ENCODE measurements around the gene SLC35B3.
"Not testable (repeated sequence)": the region's sequence is repeated elsewhere in the genome, so short reads cannot be mapped to it uniquely, and the experiment has no call there.

SLC35B3 gene

DNA sequence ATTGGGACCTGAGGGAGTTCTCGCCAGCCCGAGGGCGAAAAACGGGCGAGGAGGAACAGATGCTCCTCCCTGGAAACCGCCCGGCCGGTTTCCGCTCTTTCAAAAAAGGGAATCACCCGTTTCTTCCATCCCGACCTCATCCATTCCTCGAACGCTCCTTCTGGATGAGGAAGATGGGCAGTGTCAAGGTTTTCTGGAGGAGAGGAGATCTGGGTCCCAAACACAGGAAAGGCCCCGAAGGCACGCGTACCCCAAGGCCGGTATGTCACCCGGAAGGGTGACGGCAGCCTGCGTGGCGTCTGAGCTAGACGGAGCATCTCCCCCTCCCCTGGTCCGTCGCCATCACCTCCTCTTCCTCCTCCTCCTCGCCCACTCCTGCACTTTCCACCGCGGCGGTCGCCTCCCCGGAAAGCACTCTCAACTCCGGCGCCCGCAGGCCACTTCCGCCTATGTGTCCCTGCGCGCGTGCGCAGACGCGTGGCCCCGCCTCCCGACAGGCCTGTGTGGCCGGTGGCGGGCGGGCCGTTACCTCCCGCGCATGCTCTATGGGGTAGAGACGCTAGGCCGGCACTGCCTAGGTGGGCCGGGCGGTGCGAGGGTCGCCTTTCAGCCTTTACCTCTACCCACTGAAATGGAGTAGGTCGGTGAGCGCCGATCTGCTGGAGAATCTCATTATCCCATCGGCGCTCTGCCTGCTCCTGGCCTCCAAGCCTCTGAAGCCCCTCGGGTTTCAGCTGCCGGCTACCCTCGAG lies at the start of gene SLC35B3:
TSS of gene SLC35B3 (minus strand) at position 453 of the 752 bp plus-strand sequence.
- DNase-seq = peak; percentile 97

DNA sequence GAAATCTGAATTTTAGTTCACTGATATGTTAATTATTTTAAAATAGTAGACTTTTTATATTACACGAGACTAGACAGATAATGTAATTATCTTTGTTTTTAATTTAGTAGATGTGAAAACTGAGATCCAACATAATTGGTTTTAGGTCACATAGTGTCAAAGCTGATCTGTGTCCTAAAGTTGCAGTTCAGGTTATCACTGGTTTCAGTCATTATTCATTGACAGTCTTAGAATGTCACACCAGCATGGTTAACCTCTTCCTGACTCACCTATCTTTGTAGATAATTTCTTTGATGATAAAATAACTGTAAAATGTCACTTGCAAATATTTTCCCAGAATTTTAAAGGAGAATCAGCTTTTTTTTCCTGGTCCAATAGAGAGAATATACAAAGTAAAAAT lies 48.3 kb upstream of the SLC35B3 start:
- no peak for DNase-seq

DNA sequence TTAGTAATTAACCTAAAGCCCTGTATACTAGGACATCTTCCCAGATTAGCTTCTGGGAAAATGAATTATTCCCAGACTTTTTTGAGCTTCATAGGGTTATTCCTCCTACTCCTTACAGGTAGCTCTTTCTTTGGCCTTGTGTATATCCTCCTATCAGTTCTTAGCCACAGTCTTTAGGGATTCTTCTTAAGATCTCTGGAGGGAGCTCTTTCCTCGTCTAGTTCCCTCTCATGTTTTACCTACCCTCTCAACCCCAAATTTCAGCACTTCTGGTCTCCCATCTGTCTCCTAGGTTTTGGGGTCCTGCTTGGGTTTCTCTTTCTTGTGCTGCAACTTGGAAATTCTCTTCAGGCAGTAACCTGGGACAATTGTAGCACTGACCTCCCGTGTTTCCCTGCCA lies 46.4 kb upstream of the SLC35B3 start:
- DNase-seq = peak; percentile 27

DNA sequence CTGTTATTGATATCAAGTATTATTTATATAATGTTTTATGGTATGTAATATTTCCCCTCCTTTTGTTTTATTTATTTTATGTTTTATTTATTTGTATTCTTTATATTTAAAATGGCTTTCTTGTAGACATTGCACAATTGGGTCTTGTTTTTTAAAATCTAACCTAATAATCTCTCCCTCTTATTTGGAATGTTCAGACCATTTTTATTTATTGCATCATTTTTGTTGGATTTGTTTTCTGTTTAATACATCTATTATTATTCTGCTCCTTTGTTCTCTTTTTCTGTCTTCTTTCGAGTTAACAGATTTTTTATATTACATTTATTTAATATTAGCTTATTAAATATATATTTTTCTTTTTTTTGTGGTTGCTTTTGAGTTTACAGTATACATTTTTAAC lies 43.1 kb upstream of the SLC35B3 start:
- no peak for DNase-seq

DNA sequence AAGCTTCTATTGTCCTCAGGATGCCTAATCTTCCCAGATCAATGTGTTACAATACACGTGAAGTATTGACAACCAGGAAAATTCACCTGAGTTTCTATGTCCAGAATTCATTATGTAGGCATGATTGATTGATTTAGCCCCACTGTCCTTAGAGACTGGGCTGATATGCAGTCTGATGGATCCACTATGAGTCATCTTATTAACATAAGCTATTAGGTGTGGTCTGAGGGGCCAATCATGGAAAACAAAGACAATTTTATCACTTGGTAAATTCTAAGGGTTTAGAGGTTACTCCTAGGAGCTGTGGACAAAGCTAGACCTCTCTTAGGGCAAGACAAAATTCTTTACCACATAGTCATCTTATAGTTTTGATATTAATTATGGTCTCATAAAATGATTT lies 41.3 kb upstream of the SLC35B3 start:
- no peak for DNase-seq

GRCh38 chr6:8468552-8469356 lies 33.4 kb upstream of the SLC35B3 start:
- no peak for DNase-seq

- peak; percentile 21 for DNase-seq
Observed at GRCh38 chr6:8462694-8463093, 27.3 kb upstream of the SLC35B3 start.

DNA sequence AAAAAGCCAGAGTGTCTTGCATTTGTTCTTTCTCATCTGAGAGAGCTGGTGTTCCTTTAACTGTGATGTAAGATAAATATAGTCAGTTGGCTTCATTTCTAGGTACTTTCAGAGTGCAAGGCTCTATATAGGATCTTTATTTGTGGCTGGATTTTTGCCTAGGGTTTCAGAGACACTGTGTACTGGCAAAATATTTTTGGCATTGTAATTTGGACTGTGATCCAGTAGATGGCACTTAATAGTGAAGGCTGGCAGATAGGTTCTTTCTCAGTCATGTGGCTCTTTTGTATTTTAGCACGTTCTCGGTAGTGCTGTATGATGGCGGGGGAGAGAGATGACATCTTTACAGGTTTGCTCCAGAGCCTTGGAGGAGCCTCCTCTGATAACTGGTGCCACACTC lies 26.8 kb upstream of the SLC35B3 start:
- peak; percentile 11 for DNase-seq

GRCh38 chr6:8446391-8446790 lies 11.0 kb upstream of the SLC35B3 start:
- DNase-seq = no peak

DNA sequence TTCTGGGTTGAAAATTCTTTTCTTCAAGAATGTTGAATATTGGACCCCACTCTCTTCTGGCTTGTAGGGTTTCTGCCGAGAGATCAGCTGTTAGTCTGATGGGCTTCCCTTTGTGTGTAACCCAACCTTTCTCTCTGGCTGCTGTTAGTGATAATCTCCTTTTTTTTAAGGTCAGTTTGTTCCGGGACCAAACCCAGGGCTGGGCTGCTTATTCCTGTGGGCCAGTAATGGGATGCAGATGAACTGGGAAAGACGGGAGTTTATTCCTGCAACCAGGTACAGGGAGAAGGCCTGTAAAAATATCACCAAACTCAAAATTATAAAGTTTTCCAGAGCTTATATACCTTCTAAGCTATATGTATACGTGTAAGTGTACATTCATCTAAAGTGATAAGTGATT lies 10.6 kb upstream of the SLC35B3 start:
- DNase-seq = not testable (repeated sequence)

DNA sequence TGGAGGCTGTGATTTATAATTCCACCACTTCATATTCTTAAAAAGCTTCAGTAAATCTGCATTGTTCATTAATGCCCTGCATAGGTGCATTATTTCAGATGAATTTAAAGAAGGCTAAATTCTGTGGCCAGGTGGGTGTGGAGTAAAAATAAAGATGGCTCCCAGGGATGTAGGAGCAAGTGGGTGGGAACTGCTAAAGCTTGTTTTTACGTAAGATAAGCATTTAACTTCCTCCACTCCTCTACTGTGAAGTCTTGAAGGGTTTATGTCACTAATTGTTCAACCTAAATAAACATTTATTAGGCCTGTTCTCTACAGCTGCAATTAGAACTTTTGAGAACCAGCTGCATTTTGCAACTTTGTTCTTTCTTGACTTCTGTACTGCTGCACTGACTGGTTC lies 6.8 kb upstream of the SLC35B3 start:
- no peak for DNase-seq

GRCh38 chr6:8441452-8441851 lies 6.1 kb upstream of the SLC35B3 start:
- DNase-seq = no peak

- DNase-seq = no peak
Observed at GRCh38 chr6:8439601-8440268, 4.4 kb upstream of the SLC35B3 start.

GRCh38 chr6:8437813-8438212 lies 2.5 kb upstream of the SLC35B3 start:
- DNase-seq = no peak

DNA sequence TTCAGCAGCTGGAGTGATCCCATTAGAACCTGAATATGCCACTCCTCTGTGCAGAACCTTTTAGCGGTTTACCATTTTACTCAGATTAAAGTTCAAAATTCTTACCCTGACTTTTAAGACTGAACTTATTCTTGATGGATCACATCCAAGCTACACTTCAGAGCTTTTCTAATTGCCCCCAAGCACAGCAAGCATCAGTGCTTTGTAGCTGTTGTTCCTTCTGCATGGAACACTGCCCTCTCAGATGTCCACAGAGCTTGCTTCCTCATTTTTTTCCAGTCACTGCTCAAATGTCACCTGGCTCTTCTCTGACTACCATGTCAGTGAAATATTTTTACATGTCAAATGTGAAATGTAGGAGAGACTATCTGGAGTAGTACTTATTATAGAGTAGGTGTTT lies 1.6 kb upstream of the SLC35B3 start:
- no peak for DNase-seq

DNA sequence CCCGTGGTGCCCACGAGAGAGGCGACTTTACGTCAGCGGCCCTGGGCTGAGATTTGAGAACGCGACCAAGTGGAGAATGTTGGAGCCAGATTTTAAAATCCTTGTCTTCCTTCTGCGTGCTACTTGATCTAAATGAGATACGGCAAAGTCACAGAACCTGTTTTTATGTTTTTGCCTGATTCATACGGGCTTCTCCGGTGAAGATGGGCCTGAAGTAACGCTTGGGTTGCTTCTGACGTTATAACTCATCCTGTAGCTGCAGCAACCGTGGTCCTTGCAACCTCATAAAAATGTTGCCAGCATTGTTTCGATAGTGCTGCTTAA lies 462 bp upstream of the SLC35B3 start:
- peak; percentile 80 for DNase-seq

DNA sequence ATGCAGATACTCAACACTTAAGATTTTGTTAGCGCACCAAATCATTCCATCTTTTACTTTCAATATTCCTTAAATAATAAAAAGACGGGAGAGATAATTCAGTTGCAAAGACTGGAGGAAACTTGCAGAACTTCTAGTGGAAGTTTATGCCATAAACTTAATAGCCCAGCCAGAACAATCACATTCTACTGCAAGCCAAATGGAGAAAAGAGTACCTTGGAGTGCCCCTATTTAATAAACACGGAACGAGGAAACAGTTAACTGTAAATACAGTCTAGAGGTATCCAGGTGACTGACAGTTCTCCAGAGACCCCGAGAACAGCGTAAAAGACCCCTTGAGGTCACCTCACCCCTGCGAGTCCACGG lies 635 bp downstream of the SLC35B3 start:
- no peak for DNase-seq

- DNase-seq = no peak
Observed at GRCh38 chr6:8432614-8433013, 2.7 kb downstream of the SLC35B3 start.

- DNase-seq = no peak
Observed at GRCh38 chr6:8429821-8430220, 5.5 kb downstream of the SLC35B3 start.

- DNase-seq = not testable (repeated sequence)
Observed at GRCh38 chr6:8426544-8426943, 8.8 kb downstream of the SLC35B3 start.

DNA sequence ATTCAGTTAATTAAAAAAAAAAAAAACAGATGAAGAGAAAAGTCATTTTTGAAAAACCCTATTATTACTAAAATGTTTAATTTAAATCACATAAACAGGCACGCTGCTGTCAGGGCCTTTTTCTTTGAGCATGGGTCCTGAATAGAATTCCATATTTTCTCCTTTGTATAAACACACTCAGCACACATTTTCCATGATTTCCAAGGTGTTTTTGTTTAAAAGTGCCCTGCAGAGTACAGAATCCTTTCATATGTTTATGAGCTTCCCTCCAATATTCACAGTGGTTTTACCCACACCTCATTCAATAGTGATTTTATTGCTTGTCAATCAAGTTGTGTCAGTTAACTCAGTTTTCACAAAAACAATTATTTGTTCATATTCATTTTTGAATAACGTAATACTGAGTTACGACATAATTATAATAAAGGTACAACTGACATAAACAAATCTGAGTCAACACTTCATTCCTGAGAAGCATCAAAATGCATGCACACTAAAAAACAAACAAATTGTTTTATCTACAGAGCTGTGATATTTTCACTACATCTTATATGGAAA lies 15.2 kb downstream of the SLC35B3 start:
- DNase-seq = no peak

GRCh38 chr6:8415913-8416312 lies 19.4 kb downstream of the SLC35B3 start:
- no peak for DNase-seq

- DNase-seq = no peak
Observed at GRCh38 chr6:8415280-8415679, 20.1 kb downstream of the SLC35B3 start.

GRCh38 chr6:8414844-8415243 lies 20.5 kb downstream of the SLC35B3 start:
- no peak for DNase-seq

All from DMS53 (cell line).